ENCODE data around the gene FBXL4.

DNA sequence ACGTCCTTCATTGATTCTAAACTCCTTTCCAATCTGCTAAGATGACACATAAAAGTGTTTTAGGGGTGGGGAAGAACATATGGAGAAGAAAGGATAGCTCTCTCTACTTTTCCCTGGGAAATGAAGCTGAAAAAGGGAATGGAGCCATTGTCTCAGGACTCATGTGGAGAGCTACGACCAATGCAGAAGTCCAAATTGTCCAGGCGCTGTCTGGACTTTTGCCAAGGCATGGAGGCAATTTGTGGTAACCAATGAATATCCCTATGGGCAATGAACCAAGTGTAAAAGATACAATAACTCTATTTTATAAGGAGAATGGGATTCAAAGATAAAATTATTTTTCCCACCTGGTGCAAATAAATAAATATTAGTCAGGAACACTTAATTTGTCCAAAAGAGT is 16.1 kb downstream of the FBXL4 start:
- TF ChIP-seq POLR2A (IDR thresholded peaks at IDR 0.05; ENCODE audit: low read depth, low read length) (no peak), POLR2AphosphoS5 (IDR thresholded peaks at IDR 0.05; ENCODE audit: low read depth, low read length) (no peak)

All from GM12892 (cell line).